AG09309 (cell line): ENCODE results near the gene TALDO1.

Experiments used
- DNase-seq: peaks from one replicate; pipeline ENCODE4 v3.0.0-alpha.2; 2010; ENCODE audit warnings: low read depth
- H3K4me3 ChIP-seq: 2 replicates; pipeline ENCODE4 v1.5.1; 2011; ENCODE audit warnings: mild to moderate bottlenecking, low read depth, low read length, moderate library complexity; ENCODE audit not compliant: control insufficient read depth
- CTCF ChIP-seq: IDR thresholded peaks from 2 replicates; pipeline ENCODE4 v1.5.1; 2011; ENCODE audit warnings: mild to moderate bottlenecking, low read depth, low read length, inconsistent platforms; ENCODE audit not compliant: insufficient read depth, control insufficient read depth; ENCODE audit errors: missing control alignments

Gene TALDO1

GRCh38 chr11:765025-765801 lies 17.9 kb downstream of the TALDO1 start:
- no peak overlapping the region for H3K4me3 ChIP-seq
- no peak for DNase-seq
- TF ChIP-seq CTCF = peak; percentile 60

GRCh38 chr11:765802-766091 lies 18.5 kb downstream of the TALDO1 start:
- no peak for TF ChIP-seq CTCF
- no peak overlapping the region for H3K4me3 ChIP-seq
- DNase-seq = no peak

- no peak for TF ChIP-seq CTCF
- DNase-seq = no peak
Measured at GRCh38 chr11:766106-766935, 19.1 kb downstream of the TALDO1 start.

GRCh38 chr11:766936-767210 lies 19.6 kb downstream of the TALDO1 start:
- TF ChIP-seq CTCF = no peak
- DNase-seq = no peak
- no peak overlapping the region for H3K4me3 ChIP-seq

More at GRCh38 chr11:766106-766935, 19.1 kb downstream of the TALDO1 start:
- H3K4me3 ChIP-seq = no peak overlapping the region

- no peak overlapping the region for H3K4me3 ChIP-seq
- DNase-seq = no peak
- TF ChIP-seq CTCF = no peak
Measured at GRCh38 chr11:767238-767637, 20.0 kb downstream of the TALDO1 start.

- no peak for DNase-seq
- no peak for TF ChIP-seq CTCF
- H3K4me3 ChIP-seq = no peak overlapping the region
Measured at GRCh38 chr11:769887-770641, 22.8 kb downstream of the TALDO1 start.
